DMS153 treated with DMSO at 0.1 percent for 48 hours (cell line): ENCODE results near the gene PLEKHO2.

Experiments
- DNase-seq: peaks from one replicate; lab custom pipeline; 2025; ENCODE audit not compliant: unreplicated experiment; lab: John Stamatoyannopoulos, UW

PLEKHO2 gene

DNA sequence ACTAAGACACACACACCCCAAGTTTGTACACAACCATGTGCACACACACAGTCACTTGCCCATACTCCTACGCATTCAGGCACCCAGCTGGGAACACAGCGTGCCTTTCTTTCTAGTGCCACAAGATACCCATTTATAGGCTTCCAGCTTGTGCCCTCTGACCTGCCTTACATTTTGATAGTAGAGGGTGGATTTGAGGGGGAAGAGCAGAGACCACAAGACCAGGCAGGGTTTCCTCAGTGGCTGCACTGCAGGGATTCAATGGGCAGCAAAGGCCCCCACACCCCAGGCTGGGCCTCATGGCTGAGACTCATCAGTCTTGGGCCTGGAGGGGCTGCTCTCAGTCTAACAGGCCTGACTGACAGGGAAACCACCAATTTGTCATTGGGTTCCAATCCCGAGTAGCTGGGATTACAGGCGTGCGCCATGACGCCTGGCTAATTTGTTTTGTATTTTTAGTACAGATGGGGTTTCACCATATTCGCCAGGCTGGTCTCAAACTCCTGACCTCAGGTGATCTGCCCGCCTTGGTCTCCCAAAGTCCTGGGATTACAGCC is 51.2 kb downstream of the PLEKHO2 start:
- DNase-seq: no peak

DNA sequence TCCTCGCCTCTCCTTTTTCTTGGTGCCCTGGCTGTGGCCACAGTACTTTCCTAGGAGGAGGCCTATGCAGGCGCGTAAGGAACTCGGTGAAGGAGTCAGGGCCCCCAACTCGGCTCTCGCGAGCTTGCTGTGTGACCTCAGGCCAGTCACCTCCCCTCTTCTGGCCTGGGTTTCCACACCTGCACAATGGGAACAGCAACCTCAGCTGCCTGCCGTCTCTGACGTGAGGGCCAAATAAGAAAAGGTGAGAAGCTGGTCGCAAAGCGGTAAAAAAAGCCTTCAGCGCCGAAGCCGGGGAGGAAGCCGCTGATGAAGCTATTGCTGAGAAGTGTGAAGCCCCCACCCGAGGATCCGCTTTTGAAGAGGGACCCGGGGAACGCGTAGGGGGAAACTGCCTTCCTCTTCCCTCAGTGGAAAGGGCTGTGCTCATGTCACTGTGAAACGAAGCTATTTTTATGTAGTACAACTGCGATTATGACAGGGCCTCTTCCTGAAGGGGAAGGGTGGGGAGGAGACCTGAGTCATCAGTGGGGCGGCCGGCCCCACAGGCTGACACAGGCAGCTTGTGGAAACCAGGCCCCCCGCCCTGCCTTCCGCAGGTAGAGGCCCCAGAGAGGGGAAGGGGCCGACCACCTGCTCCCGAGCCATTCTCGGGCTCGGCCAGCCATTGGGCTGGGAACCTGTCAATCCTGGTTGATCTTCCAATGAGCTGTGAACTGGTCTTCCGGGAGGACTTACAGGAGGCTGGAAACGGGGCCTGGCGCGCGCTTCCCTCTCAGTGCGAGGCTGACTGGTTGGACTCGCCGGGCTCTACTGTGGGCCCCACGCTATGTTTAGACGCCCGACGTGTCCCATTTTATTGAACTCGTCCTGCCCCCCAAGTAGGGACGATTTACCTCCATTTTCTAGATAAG is 52.0 kb downstream of the PLEKHO2 start:
- peak; percentile 35 for DNase-seq

DNA sequence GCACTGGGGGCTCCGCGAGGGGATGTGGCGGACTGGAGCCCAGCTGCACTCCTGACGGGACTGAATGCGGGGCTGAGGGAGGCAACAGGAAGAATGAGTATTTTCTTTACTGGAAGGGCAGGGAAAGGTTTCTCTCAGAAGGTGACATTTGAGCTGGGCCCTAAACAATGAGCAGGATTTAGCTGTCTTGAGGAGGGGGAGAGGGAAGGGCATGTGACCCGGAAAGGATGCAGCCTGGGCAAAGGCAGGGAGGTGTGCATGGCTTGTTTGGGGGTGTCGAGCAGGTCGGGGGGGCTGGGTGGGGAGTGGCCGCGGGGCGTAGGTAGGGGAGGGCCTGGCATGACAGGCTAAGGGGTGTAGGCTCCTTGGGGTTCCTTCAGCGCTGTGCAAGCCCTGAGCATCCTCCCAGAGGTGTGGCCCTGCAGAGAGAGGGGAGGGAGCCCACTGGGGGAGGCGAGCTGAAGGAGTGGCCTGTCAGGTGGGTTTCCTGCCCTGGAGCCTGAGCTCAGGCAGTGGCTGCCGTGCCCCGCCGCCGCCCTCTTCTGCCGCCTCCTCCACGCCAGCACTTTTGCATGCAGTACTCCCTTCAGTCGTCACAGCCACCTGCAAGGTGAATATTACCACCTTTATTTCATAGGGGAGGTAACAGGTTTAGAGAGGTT is 52.8 kb downstream of the PLEKHO2 start:
- no peak for DNase-seq

DNA sequence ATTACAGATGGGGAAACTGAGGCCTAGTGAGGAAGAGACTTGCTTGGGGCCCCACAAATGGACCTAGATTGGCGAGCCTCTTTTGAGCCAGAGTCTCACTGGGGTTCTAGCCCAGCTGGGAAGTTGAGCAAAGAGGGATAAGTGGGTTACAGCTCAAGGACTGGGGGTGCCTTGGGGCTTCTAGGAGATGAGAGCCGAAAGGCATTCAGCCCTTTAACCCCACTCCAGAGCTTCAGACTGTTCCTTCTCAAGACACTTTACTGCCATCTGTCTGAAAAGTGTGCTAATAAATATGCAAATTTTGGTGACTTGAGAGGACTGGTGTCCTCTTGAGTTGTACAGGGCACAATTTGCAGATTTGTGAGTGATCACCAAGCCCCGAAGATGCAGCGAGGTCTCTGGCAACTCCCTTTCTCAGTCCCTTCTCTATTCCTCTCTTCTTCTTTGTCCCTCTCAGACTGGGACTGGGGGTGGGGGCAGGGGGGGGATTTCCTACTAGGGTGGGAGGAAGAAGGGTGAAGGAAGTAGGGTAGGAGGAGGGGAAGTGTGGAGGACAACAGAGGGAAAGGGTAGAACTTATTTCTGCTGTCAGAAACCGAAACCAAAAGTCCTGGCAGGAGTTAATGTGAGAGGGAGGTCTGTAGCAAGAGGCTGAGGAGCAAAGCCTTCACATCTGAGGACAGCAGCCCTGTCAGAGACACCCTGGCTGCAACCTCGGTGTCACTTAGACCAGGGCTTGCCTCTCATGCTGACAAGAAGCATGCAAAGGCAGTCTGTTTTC is 53.8 kb downstream of the PLEKHO2 start:
- DNase-seq: no peak

DNA sequence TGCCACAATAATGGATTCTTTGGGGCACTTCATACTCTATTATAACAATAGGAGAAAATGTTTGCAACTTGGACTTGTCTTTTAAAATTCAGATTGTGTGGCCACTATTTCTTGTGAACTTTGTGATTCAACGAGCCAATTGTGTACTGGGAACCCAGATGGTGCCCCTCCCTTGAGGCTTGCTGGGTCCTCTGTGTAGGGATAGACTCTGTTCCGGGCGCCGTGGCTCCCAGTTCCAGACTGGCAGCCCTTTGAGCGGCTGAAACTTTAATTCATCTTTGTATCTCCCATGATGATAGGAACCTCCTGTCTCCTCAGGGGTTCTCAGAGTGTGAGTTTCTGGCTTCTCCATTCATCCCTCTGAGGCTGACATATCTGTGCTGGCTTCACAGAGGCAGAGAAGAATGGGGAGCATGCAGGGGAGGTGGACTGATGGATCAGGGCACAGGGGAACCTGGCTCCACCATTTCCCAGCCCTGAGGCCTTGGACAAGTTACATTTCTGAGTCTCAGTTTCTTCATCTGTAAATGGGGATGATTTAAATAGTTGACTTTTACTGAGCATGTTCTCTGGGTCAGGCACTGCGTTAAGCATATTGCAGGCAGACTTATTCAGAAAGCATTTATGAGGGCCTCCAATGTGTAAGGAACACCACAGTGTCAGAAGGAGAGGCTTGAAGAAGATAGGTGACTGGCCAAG is 54.8 kb downstream of the PLEKHO2 start:
- DNase-seq: no peak

DNA sequence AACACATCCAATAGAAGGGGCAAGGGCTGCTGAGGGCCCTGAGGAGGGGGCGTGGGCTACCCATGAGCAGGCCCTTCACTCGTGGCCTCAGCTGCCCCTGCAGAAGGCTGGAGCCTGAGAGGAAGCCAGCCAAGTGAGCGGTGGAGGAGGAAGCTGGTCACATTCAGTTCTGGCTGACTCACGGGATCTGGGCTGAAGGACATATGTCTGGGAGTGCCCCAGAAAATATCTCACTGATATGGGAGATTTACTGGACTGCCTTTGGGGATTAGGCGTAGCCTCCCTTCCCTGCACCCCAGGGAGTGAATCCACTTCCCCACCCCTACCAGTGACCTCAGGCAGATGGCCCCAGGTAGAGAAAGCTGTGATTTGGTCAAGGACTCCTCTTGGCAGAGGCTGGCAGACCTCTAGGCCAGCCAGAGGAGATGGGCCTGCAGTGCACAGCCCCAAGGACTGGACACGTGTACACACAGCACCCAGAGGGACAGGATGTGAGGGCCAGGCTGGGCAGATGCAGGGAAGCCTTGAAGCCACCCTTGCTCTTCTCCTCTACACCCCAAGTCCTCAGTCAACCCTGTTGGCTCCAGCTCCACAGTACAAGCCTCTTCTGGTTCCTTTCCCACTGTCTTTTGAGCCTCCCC is 55.8 kb downstream of the PLEKHO2 start:
- no peak for DNase-seq

DNA sequence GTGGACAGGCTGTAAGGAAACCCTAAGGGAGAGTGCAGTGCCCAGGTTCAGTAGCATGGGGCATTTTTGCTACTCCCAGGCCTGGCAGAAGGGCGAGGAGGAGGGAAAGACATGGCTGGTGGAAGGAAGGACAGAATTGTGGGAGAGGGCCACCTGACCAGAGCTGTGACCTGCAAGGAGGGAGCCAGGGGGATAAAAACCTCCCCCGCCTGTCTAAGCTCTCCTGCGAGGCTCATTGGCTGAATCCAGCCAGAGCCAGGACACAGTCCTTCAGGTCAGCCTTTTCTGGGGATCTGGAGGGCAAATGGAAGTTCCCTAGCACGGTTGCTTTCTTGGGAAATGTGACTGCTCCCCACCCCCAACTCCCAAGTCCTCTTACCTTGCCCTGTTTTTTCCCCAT is 56.7 kb downstream of the PLEKHO2 start:
- no peak for DNase-seq

DNA sequence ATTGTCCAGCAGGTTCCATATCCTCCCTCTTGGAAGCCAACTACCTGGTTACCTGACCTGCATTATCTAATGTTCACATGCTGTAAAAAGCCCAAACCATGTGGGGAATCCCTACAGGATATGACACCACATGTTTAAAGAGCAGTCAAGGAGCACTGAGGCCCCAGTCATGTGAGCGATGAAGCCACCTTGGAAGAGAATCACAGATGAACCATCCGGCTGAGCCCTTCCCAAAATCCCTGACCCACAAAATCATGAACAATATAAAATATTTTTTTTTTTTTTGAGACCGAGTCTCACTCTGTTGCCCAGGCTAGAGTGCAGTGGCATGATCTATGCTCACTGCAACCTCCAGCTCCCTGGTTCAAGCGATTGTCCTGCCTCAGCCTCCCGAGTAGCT is 59.4 kb downstream of the PLEKHO2 start:
- DNase-seq: no peak

DNA sequence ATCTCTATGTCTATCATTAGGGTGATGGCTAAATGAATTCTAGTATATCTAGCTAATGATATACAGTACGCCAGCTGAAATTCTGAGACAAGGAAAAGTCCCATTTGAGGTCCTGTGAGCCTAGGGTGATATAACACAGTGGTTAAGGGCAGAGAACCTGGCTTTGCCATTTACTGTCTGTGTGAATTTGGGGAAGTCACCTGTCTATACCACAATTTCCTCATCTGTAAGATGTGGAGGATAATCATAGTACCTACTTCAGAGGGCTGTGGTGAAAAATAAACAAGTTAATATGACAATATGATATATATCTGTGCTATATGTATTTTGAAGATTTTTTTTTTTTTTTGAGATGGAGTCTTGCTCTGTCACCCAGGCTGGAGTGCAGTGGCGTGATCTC is 60.2 kb downstream of the PLEKHO2 start:
- no peak for DNase-seq

DNA sequence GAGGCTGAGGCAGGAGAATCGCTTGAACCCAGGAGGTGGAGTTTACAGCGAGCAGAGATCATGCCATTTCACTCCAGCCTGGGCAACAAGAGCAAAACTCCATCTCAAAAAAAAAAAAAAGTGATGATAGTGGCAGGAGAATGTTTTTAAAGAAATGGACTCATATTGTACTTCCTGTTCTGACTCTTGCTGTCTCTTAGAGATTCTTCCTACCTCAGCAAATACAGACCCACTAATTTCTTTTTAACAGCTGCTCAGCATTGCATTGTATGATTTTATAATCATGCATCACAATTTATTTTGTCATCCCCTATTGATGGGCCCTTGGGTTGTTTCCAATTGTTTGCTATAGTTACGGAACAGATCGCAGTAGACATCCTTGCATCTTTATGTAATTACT is 61.1 kb downstream of the PLEKHO2 start:
- no peak for DNase-seq

DNA sequence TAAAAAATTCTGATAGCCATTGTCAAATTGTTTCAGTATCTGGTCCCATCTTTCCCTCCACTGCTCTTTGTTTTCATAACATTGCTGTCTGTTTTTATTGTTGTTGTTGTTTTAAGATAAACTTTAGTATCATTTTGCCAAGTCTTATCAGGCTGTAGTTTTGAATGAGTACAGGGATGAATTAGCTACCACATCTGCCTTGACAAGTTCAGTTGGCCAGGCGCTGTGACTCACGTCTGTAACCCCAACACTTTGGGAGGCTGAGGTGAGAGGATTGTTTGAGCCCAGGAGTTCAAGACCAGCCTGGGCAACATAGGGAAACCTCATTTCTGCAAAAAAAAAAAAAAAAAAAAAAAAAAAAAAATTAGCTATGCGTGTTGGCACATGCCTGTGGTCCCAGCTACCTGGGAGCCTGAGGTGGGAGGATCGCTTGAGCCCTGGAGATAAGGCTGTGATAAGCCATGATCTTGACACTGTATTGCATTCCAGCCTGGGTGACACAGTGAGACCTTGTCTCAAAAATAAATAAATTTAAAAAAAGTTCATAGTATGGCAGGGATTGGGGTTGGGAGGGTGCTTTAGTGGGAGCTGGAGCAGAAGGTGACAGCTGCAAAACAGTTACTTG is 61.7 kb downstream of the PLEKHO2 start:
- DNase-seq: no peak

DNA sequence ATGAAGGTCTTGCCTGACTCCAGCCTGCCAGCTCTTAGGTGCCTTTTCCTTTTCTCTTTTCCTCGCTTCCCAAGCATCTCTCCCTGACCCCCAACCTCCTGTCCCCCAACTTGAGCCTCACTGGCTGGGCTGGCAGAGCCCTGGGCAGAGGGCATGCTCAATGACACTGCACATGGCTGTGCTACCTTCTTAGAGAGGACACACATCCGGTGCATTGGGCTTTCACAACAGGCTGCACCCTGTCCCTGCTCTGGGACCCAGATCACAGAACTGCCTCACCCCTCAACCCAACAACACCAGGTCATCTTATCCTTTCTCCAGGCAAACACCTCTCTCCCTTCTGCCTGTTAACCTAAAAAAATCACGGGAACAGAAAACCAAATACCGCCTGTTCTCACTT is 62.5 kb downstream of the PLEKHO2 start:
- no peak for DNase-seq

DNA sequence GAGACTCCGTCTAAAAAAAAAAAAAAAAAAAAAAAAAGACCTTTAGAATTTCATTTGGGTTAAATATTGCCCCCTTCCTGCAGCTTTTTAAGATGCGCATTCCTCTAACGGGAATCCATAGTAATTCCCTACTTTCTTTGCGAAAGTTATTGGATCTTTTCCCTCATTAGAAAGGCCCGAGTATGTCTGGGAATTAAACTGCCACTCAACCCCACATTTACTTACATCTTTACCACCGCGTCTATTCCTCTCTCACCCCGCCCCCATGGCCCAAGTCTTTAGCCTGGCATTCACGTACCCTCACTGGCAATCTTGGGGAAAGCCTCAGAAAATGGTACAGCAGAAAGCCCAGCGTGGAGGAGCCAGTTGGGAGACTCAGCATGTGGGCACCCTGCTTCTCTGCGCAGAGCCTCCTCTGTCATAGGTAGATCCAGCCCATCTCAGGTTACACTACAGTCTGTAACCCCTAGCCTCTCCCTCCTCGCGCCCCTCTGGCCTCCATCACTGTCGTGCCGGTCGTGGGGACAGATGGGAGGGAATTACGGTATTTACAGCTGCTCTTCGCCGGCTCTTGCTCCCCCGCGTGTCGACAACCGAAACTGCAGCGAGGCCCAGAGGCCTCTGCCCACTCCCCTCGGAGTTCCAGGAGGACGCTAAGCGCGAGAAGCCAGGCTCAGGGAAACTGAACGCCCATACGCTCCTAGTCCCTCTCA is 63.6 kb downstream of the PLEKHO2 start:
- DNase-seq: no peak

DNA sequence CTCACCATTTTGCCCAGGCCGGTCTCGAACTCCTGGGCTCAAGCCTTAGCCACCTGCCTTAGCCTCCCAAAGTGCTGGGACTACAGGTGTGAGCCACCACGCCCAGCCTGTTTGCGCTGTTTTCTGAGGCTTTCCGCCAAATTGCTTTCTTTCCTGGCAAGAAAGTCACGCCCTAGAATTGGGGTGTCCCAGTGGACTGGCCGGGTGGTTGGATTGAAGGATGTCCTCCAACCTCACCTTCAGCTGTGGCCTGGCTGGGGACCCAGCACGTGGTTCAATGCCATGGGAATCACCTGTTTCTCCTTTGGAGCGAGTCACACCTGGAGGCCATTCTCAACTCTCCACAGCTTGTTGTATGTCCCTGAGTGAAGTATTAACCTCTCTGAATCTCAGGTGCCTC is 64.2 kb downstream of the PLEKHO2 start:
- DNase-seq: no peak

DNA sequence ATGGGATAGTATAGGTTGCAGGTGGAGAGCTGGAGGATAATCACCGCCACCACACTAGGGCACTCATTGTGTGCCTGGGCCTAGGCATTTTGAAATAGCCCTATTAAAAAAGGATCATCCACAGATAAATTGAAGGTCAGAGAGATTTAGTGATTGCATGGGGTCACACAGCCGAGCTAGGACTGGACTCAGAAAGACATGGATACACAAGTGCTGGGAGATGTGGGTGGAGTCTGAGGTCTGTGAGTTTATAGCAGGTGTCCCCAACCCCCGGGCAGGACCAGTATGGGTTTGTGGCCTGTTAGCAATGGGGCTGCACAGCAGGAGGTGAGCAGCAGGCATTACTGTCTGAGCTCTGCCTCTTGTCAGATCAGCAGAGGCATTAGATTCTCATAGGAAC is 64.7 kb downstream of the PLEKHO2 start:
- no peak for DNase-seq

DNA sequence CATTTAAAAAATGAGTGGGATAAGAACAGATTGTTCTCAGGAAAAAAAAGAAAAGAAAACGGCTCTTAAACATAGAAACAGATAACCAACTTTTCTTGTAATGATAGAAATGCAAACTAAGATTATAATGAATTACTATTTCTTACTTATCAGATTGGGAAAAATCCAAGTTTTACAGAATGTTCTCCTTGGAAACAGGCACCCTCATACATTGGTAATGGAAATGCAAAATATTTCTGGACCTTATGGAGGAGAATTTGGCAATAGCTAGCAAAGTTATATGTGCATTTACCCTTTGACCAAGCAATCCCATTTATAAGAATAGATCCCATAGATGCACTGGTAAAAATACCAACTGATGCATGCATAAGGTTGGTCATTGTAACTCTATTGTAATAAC is 66.3 kb downstream of the PLEKHO2 start:
- DNase-seq: no peak

DNA sequence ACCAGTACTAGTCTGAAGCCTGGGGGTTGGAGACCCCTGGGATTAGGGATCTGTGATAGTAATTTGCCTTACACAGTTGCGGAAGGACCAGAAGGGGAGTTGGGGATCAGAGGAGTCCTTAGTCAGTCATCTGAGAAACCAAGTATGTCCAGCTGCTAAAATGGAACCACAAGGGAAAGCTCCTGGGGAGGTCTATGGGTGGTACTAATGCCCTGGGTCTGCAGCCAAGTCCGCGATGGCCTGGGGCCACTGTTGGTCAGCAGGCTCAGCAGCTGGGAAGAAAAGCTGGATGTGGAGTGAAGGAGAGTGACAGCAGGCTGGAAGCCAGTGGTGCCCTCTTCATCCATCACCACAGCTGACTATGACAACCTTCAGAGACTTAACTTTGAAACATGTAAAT is 67.8 kb downstream of the PLEKHO2 start:
- DNase-seq: no peak

DNA sequence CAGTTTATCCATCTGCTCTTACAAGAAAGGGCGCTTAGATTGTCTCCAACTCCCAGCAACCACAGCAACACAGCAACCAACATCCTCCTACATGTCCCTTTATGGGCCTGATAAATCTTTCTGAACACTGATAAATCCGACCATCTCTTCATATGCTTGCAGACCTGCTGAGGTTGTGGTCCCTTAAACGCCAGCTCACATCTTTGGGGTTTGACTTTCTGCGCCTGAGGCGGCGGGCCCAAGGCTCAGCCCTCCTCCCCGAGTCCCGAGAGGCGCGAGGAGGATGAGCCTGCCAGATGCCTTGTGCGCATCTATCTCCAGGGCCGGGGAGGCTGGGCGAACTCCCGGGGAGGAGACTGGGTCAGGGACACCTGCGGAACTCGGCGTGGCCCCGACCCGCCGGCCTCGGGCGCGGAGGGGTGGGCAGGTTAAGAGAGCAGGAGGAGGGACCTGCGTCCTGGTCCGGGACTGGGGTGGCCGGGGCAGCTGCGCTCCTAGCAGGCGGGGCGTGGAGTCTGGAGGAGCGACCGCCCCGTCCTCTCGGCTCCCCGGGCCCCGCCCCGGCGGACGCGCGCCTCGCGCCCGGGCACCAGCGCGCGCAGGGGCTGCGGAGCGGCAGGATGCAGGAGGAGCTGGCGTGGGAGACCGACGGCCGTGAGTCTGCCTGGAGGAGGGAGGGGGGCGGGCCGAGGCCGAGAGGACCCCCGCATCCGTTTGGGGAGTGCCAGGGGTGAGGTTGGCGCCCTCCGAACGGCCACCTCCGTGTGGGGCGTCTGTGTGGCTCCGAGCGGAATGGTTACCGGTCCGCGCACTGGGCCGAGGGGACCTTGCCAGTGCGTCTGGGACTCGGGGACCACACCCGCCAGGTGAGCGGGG is 69.8 kb downstream of the PLEKHO2 start, which contains the start of gene ANKDD1A:
TSS of gene ANKDD1A (plus strand) at position 592 of the 876 bp plus-strand sequence. CDS start at position 621, 29 bp downstream.
- DNase-seq: no peak
